Activated CD8-positive, alpha-beta memory T cell treated with anti-CD3 and anti-CD28 coated beads for 1 hour (primary cell): ENCODE results near the gene TCF4.

ENCODE experiments used
- DNase-seq, 2 donors: peaks; one replicate each; pipeline ENCODE4 v3.0.0-alpha.2; 2020; ENCODE audit warnings: low read depth in 1 of 2; ENCODE audit errors: extremely low read depth in 1 of 2

The TCF4 gene

DNA sequence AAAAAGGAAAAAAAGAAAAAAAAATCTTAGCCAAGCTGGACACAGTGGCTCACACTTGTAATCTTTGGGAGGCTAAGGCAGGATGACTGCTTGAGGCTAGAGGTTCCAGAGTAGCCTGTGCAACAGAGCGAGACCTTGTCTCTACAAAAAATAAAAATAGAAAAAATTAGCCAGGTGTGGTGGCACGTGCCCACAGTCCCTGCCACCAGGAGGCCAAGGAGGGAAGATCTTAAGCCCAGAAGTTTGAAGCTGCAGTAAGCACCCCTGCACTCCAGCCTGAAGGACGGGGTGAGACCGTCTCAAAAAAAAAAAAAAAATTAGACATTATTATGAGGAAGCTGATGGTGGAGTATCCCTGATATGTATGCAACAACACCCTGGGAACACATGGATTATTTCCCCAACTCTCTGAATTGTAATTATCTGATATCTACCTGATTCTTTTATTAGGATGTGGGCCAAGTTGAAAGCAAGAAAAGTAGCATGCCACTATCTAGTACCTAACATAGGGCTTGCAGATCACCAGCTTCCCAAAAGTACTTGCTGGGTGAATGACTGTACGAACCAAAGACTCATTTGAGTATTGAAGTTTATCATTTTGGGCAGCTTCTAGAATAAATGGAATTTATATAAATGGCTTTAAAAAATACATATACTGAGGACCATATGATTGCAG lies 140.9 kb downstream of the TCF4 start:
- no peak for DNase-seq

DNA sequence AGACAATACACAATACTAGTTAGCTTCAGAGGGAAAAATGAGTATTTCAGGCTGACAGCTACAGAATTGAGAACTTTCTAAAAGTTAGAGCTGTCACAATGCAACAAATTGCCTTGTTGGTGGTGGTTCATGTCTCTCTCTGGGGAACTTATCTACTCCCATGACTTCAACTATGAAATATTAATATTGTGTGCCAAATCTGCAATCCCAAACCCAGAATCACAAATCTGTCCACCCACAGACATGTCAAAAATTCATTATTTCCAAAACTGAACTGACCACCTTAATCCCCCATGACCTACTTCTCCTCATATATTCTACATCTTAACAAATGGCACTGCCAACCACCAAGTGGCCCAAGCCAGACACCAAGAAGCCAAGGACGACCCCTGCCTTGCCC lies 143.5 kb downstream of the TCF4 start:
- DNase-seq: no peak

DNA sequence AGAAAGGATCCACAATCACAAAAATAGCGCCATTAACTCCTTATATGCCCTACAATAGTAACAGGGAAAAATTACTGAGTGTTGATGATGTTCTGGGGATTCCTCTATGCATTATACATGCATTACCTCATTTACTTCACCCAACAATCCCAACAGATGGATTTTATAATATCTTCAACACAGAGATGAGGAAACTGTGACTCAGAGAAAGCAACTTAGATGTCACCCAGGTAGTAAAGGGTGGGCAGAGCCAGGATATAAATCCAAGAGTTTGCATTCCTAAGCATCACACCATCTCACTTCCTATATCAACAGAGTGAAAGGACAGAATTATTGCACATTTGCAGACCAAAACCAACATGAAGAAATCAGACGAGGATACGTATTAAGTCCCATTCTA lies 144.2 kb downstream of the TCF4 start:
- DNase-seq: no peak

DNA sequence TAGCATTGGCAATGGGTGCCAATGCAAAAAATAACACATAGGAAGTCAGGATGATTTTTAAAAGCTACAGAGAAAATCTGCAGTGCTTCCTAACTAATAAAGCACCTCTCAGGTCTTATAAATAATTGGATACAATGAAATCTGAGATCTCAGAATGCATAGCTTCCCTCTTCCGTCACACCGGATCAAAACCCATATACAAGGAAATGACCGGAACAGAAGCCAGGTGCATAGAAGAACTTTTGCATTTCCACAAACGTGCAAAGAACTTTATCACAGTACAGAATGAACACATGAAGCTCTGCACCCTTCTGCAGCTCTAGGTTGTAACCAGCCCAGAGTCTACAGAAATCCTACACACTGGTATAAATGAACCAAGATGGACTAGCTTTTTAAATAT lies 145.4 kb downstream of the TCF4 start:
- no peak for DNase-seq

DNA sequence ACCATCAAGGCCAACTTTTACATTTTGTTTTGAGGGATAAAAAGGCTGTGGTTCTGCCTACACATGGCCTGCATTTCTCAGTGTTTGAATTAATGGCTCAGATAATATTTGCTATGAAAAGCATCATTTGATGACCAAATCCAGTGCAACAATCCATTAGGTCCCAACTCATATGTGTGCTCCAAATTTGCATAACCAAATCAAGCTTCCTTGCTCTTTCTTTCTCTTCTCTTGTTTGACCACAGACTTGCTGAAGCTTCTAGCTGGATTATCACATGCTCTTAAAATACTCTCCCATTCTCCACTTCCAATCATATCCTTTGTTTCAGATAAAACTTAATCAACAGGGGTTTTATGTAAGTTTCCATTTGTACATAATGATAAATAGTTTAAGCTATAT lies 147.0 kb downstream of the TCF4 start:
- no peak for DNase-seq

DNA sequence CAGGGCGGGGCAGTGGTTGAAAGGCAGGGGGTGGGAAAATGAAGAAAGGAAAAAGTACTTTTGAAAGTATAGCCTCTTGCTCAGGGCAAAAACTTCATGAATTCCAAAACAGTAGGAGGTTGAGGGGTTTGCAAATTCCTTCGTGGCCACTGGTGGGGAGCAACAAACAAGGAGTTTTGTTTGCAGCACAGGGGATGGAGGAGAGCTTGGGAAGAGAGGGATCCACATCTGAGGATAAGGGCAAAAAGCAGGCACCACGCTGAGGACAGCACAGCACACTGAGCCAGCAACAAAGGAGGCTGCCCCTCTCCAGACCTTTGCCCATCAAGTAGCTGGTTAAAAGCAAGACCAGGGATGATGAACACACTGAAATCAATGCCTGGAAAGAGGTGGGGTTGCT lies 148.9 kb downstream of the TCF4 start:
- DNase-seq: no peak

DNA sequence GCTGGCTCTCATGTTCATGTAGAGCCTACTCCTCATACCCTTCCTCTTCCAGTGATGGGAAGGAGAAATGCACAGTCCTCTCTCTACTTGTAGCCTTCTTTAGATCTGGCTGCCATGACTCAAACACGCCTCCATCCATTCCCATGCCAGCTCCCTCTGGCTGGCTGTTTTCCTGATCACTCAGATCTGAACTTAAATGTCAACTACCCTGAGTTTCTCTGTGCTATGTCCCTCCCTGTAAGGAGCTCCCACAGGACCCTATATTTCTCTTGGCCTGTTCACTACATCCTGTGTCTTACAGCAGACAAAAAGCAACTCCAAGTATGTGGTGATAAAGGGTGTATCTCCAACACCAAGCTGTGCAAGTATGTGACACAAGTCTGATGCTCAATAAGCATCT lies 152.4 kb downstream of the TCF4 start:
- no peak for DNase-seq

DNA sequence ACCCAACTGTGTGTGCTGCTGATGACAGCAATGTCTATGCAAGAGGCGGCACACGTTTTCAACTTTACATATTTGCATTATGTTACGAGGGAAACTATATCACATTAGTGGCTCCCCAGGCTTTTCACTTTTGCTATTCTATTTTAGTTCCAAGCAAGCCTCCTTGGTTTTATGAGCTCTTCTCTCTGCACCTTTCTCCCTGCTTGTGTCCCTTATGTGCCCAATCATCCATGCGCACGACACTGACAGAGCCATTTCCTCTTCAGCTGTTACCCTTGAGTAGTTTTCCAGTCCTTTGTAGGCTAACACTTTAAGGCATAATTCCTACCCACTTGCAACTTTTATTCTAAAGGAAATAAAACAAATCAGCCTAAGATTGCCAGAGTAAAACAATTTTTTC lies 154.3 kb downstream of the TCF4 start:
- no peak for DNase-seq

DNA sequence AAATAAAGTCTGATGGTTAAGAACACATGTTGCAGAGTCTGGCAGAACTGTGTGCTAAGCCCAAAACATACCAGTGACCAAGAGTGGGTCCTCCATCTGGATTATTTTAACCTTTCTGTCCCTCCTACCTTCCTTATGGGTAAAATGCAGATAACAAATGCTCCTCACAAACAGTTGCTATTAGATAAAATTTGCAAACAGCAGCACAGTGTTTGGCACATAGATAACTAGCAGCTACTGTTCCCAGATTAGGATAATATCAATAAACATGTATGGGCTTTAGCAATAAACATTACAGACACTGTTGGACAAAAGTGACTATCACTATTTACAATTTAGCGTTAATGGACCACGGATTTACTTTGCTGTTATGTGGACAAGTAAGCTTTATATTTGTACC lies 154.9 kb downstream of the TCF4 start:
- DNase-seq: no peak

DNA sequence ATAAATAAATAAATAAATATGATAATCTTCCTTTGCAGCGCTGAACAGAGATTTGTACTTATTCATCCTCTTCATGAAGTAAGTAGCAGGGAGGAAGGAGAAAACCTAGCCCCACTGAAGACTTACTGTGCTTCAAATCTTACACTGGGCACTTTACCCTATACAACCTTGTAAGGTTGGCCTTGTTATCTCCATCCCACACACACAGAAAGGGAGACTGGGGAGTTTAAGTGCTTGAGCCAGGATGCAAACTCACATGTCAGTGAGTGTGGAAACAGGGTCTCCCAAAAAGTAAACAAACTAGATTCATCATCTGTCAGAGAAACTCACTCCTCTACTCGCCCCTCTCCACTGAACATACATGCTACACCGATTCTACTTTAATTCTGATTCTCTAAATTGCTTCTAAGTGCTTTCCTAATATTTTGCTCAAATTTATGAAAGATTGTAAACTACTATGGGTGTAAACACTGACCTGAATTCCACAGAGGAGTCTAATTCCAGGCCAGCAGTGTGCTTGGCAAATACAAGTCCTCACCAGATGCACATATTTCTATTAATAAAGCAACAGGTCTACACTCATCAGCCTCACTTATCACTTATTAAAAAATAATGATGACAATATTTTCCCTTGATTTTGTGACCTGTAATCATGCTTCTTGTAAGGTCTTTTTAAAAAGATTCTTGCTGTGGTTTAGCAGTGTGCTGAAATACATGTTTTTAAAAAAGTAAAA lies 155.5 kb downstream of the TCF4 start:
- no peak for DNase-seq

DNA sequence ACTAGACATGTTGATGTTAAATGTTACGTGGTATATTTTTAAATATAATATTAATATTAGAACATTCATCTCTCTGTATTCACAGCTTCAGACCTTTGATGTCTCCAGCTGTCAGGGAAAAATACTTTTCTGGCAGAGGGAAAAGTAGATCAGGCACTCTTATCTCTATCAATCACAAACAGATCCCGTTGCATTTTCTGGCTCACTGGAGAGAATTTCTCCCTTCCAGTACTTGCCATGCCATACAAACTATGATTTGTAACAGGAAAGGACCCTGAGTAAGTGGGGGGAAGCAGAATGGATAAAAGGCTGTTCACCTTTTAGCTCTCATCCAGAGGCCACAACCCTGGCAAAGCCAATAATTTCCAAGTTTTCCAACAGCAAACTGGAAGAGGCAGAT lies 158.0 kb downstream of the TCF4 start:
- no peak for DNase-seq

DNA sequence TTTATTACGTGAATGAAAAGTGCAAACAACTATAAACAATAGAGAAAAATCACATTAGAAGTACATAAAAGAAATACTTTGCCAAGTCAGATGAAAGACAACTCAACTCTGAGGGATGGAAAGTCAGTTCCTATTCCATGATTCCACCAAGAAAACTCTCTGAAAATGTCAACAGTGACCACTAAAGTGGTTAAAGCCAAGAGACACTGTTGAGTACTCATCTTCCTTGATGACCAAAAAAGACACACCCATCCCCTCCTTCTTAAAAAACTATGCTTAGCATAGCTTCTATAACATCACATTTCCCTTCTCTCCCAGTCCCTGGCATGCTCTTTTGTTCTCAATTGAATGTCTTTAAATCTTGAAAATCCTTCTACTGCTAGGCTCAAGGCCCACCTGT lies 160.0 kb downstream of the TCF4 start:
- no peak for DNase-seq

DNA sequence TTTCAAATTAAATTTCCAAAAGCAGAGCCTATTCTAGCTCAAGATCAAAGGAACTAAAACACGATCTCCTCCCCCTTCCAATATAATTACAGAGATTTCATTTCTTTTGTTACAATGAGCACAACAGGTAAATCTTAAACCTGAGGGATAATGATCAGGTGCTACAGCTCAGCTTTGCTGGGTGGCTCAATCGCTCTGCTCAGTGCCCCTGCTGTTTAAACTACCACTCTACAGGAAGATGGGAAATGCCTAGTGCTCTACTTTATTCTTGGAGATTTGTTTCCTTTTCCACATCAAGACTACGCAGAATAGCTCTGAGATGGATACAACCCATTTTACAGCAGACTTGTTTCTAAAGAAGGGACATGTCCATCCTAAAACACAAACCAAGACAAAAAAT lies 162.3 kb downstream of the TCF4 start:
- no peak for DNase-seq

DNA sequence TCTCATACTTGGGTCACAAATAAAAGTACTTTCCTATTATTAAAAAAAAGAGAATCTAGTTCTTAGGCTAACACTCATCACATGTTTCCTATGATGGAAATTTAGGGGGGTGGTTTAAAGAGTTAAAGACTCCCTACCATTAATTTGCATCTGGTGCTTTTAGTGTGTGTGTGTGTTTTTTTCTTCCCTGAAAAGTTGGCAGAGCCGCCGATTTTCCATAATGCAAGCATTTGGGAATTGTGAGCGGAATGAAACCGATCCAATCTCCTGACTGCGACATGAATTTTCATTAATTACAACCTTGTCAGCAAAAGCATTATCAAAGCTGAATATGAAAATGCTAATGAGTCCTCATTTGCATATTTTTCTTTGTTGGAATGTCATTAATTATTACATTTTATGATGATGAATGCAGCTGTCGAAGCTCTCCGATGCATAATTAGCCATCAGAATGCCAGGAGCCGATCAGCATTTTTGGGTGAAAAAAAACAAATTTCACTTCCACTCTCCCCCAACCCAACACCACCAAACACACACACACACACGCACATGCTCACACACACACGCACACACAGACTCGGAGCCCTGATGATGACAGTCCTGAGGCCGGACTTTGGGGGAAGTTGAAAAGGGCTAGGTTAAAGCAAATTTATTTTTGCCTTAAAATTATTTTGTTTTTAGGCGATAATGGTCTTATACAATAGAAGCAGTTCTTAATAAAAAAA lies 165.4 kb downstream of the TCF4 start:
- DNase-seq: no peak

DNA sequence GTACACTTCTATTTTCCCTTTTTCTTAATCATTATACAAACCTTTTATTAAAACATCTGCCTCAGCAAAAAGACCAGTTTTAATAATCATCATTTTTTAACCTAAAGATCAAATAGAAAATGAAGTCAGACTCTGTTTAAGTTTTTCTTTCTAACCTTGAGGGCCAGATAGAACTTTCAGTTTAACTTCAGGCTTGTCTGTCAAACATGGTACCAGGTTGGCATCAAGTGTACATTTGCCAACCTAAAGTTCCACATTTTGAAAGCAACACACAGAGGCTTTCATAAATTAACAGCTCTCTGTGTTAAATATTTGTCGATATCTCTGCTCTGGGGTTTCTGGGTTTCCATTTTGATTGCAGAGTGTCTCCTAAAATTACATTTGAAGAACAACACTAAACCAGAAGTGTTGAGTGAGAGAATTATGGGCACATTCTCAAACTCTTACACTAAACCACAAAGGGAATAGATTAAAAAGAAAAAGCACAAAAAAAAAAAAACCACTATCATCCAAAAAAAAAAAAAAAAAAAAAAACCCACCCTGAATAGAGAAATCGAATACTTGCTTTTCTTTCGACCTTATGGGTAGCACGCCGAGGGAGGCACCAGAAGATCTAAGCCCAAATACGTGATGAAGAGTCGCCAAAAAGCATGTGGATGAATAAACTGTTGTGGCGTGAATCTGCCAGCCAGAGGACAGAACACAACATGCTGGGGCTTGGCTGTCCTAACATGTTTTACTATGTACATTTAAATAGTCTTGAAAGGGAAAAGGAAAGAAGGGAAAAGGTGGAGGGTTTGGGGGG lies 166.2 kb downstream of the TCF4 start:
- no peak for DNase-seq

DNA sequence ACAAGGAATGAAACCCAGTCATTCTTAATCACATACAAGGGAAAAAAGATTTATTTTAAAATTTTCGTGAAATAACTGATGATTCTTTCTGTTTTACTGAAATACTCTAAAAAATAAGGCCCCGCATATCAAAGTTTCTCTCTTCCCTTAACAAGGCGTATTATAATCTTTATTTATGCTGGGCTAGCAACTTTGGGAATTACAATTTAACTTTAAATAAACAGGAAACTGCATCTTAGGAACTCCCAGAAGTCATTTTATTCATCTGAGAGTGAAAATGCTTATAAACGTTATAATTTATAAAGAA lies 166.7 kb downstream of the TCF4 start:
- DNase-seq: no peak

DNA sequence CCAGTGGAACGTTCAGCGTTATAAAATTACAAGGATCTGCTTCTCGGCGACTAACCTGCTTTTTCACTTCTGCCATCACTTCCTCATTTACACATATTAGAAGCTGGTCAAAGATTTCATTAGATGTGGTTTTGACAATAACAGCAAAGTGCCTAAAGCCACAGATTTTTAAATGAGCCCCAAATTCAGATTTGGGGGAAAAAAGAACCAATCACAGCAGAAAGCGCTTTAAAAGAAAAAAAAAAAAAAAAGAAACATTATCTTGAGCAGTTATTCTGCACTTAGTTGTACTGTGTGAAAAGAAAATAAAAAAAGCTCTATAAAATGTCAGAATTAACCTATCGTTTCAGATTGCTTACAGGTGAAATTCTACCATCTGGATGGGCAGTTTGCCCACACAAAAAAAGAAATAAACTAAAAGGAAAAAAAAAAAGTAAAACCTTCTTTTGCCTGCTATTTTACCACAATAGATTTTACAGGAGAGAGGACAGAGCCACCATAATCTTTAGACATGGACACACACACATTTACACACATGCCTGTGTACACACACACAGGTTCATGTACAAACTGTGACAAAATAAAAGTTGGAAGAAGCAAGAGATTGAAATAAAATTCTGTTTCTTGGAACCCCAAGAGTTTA lies 167.2 kb downstream of the TCF4 start:
- DNase-seq: no peak

DNA sequence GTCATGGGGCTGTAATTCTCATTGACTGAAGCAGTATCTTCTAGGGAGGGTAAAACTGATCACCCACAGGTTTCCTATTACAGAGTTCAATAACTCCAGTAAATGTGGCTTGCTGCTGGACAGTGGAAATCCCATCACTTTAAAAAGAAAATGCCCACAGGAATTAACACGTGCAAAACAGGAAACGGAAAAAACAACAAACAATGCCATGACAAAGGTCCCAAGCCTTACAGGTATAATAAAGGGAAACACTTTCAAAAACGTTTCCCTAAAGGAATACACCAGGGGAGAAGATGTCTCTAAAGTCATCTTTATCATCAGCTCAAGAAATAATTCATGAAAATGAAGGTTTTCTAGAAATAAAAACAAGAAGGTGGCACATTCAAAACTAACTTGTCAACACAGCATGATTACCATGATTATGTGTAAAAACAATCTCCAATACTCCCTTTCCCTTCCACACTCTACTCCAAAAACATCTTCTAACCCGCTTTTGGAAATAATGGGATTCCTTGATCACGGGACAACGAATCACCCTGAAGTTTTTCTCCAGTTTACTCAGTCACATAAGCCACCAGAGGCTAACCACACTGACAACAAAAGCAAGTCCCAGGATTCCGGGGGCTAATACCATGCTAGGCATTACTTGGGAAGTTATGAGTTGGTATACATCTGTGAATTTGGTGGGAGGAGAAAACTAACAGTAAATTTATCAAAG lies 167.9 kb downstream of the TCF4 start:
- DNase-seq: no peak

DNA sequence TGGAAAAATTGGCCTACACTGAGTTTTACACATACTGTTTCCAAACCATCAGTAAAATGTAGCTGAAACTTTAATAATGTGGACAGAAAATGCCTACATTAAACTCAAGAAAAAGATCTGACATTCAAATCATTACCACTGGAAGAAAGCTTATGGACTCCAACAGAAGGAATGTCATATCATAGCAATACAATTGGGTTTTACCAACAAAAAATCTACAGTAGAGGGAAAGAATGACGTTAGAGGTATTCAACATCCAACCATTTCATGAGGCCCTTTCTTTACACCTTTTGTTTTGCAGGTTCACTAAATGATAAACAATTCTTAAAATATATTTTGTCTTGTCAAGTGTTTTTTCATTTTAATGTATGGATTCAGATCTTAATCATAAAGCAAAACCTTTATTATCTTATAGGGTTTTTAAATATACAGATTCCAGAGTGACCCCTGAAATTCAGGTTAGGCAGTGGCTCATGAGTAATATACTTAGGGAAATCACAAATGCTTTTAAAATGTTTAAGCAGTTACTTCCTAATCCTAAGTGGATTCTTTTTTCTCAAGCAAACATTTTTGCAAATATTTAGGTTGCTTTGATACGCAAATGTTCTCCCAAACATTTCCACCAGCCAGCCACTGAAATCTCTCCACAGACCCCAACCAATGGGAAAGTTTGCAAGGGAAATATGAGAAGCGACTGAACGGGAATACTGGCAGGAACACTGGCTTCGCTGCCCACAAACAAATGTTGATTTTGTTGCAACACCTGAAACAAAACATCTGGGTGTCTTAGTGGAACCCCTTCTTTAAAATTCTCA lies 168.7 kb downstream of the TCF4 start:
- no peak for DNase-seq

DNA sequence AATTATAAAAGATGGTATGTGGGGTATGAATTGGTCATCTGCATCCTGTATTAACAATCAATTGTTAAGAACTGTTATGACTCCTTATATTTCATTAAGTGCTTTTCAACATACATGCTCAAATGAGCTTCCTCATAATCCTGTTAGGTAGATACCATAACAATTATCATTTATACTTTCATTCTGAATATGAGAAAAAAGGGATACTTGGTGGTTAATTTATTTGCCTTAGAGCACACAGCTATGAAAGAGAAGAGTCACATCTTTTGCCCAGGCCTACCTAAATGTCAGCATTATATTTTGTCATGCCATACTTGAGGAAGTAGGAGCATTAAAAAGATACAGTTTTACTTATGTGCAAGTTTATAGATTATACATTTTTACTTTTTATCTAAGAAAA lies 169.6 kb downstream of the TCF4 start:
- no peak for DNase-seq
